K562 (cell line): ENCODE data around the gene SP6. TPM values are rescaled to one million over a fixed set of nuclear protein-coding genes. Genes with fewer than 3 reads are reported as not detected.

Experiments
- ATF7 ChIP-seq: fragments of 450-650 bp; IDR thresholded peaks from 2 replicates; pipeline ENCODE4 v1.7.1; 2014; ENCODE audit warnings: mild to moderate bottlenecking, moderate library complexity
- CBX3 ChIP-seq, 2 experiments: IDR thresholded peaks; 1 replicate in 1 of 2; 2 replicates in 1 of 2; pipeline ENCODE4 v1.6.1; 2012; ENCODE audit warnings: inconsistent platforms in 2 of 2, low read length in 2 of 2, borderline replicate concordance in 1 of 2, control low read depth in 1 of 2
- CREB3L1 ChIP-seq: fragments of 450-650 bp; IDR thresholded peaks from 2 replicates; pipeline ENCODE4 v1.6.1; 2014; ENCODE audit warnings: low read depth, mild to moderate bottlenecking, moderate library complexity, borderline replicate concordance
- CREM ChIP-seq: IDR thresholded peaks from 2 replicates; pipeline ENCODE4 v1.6.1; 2014; ENCODE audit warnings: antibody characterized with exemption, low read depth
- CXXC5 ChIP-seq: fragments of 250-450 bp; sonication (Bioruptor Pico); IDR thresholded peaks from 2 replicates; pipeline ENCODE4 v1.8.0; 2022; ENCODE audit warnings: inconsistent platforms, mild to moderate bottlenecking, moderate library complexity
- DPF2 ChIP-seq: fragments of 450-650 bp; IDR thresholded peaks from 2 replicates; pipeline ENCODE4 v1.6.1; 2016
- EWSR1 ChIP-seq: fragments of 450-650 bp; IDR thresholded peaks from 2 replicates; pipeline ENCODE4 v1.6.1; 2018; ENCODE audit warnings: borderline replicate concordance, mild to moderate bottlenecking, low read depth, moderate library complexity; ENCODE audit not compliant: partially characterized antibody
- FOXK2 ChIP-seq, 2 experiments: fragments of 450-650 bp; IDR thresholded peaks in 1 of 2; conservative IDR thresholded peaks in 1 of 2; 2 replicates each; pipeline ENCODE4 v1.6.1; 2016; ENCODE audit warnings: low read depth in 2 of 2, mild to moderate bottlenecking in 1 of 2
- HCFC1 ChIP-seq: IDR thresholded peaks from 2 replicates; pipeline ENCODE4 v1.6.1; 2012; ENCODE audit warnings: low read depth, low read length, improper control_type of control experiment
- ILK ChIP-seq: fragments of 450-650 bp; IDR thresholded peaks from 2 replicates; pipeline ENCODE4 v1.6.1; 2016; ENCODE audit warnings: missing genetic modification characterization, low read depth, mild to moderate bottlenecking, missing compliant biosample characterization, moderate library complexity, borderline replicate concordance
- MAZ ChIP-seq, 2 experiments: fragments of 450-650 bp in 1 of 2; sonication (generic) in 1 of 2; formaldehyde crosslinking; IDR thresholded peaks in 1 of 2; conservative IDR thresholded peaks in 1 of 2; 2 replicates each; pipeline versions ENCODE4 v1.4.0 to v1.5.0; 2020; ENCODE audit warnings: mild to moderate bottlenecking in 1 of 2, missing genetic modification reagents in 1 of 2
- NEUROD1 ChIP-seq: fragments of 150-350 bp; IDR thresholded peaks from 2 replicates; pipeline ENCODE4 v1.6.1; 2014; ENCODE audit warnings: borderline replicate concordance, low read length, low read depth; ENCODE audit not compliant: partially characterized antibody
- NRF1 ChIP-seq, 2 experiments: fragments of 450-650 bp; IDR thresholded peaks in 1 of 2; conservative IDR thresholded peaks in 1 of 2; 2 replicates each; pipeline ENCODE4 v1.6.1; 2014; ENCODE audit warnings: mild to moderate bottlenecking in 2 of 2
- SP2 ChIP-seq: IDR thresholded peaks from 2 replicates; pipeline ENCODE4 v1.6.1; 2011; ENCODE audit warnings: mild to moderate bottlenecking, low read depth, low read length, moderate library complexity; ENCODE audit not compliant: poor library complexity, severe bottlenecking; ENCODE audit errors: extremely low read depth
- TFAP4 ChIP-seq: sonication (generic); formaldehyde crosslinking; IDR thresholded peaks from 2 replicates; pipeline ENCODE4 v1.8.0; 2022; ENCODE audit warnings: missing genetic modification reagents, mild to moderate bottlenecking, moderate library complexity, borderline replicate concordance
- THAP12 ChIP-seq: fragments of 250-450 bp; sonication (Bioruptor Pico); IDR thresholded peaks from 2 replicates; pipeline ENCODE4 v1.9.0; 2021; ENCODE audit warnings: mild to moderate bottlenecking, inconsistent platforms
- TRIM24 ChIP-seq, 2 experiments: fragments of 450-650 bp; IDR thresholded peaks; 2 replicates each; pipeline ENCODE4 v1.6.1; 2016
- ZBTB9 ChIP-seq: fragments of 450-650 bp; formaldehyde crosslinking; IDR thresholded peaks from 2 replicates; pipeline ENCODE4 v1.4.0; 2020; ENCODE audit warnings: mild to moderate bottlenecking, moderate library complexity
- ZEB2 ChIP-seq: fragments of 450-650 bp; IDR thresholded peaks from 2 replicates; pipeline ENCODE4 v1.6.1; 2016
- polyA plus RNA-seq, 8 experiments: library from polyadenylated mRNA; depleted of rRNA in 4 of 8; stranded (reverse) in 5 of 8; unstranded in 3 of 8; fragments of >200 nt; fragmentation: Nextera tagmentation in 2 of 8; fragmentation: Illumina TruSeq in 1 of 8; extraction: Ambion mirVana in 2 of 8; extraction: Trizol in 1 of 8; gene quantifications; 2 replicates each; pipeline versions ENCODE4 v1.2.1 to v1.2.3, GENCODE V29; 2011 to 2014; ENCODE audit warnings: inconsistent platforms in 1 of 8, missing spikeins in 1 of 8
- total RNA-seq, 7 experiments: library from RNA; depleted of rRNA in 6 of 7; stranded (reverse); fragments of >200 nt in 6 of 7; fragmentation: Illumina TruSeq in 2 of 7; extraction: Trizol in 2 of 7; gene quantifications; 2 replicates each; pipeline versions ENCODE4 v1.2.1 to v1.2.3, GENCODE V29; 2011 to 2021; ENCODE audit warnings: low replicate concordance in 1 of 7

Gene SP6
- total and polyA plus RNA-seq, 9 of the 15 experiments (the other 6 are each of a cell fraction or from before 2014, with no cell fraction given): 0.11 to 7.9 (median 2.2) TPM

GRCh38 chr17:47821424-47822391 lies 29.3 kb downstream of the SP6 start, which contains the start of gene OSBPL7 (continued):
- peak; percentile 28; the same call in 1 of the 2 replicates for TF ChIP-seq CXXC5 (CRISPR knock-in tag)
- peak; percentile 47; the same call in 1 of the 2 replicates for TF ChIP-seq CREB3L1
- peak; percentile 89 to 90 for TF ChIP-seq MAZ (CRISPR knock-in tag; conservative IDR thresholded peaks at IDR 0.05 in 1 of 2, IDR thresholded peaks at IDR 0.05 in 1 of 2)
- peak; percentile 43 for TF ChIP-seq CREM
- peak; percentile 73 for TF ChIP-seq ATF7
- TF ChIP-seq SP2: peak; percentile 80
- TF ChIP-seq EWSR1: no peak
- peak; percentile 97 for TF ChIP-seq TFAP4 (CRISPR knock-in tag)
- TF ChIP-seq ILK: no peak
- peak; percentile 73 to 80 for TF ChIP-seq NRF1 (conservative IDR thresholded peaks at IDR 0.05 in 1 of 2, IDR thresholded peaks at IDR 0.05 in 1 of 2)
- TF ChIP-seq FOXK2 (conservative IDR thresholded peaks at IDR 0.05 in 1 of 2, IDR thresholded peaks at IDR 0.05 in 1 of 2; ENCODE audit: low read depth in 2 of 2): peak in 1 of 2 experiments; percentile 29; a peak in 1 of 4 replicates
- peak in 1 of 2 experiments; percentile 52; a peak in 1 of 3 replicates for TF ChIP-seq CBX3 (IDR thresholded peaks at IDR 0.05; ENCODE audit: borderline replicate concordance in 1 of 2, low read length in 2 of 2)
- TF ChIP-seq ZBTB9: 0 out of 2 replicates have a peak, but pooled peaks have one; percentile 47
- TF ChIP-seq NEUROD1: no peak
- TF ChIP-seq DPF2: peak; percentile 77
- peak; percentile 47; the same call in 1 of the 2 replicates for TF ChIP-seq ZEB2
- TF ChIP-seq HCFC1: peak; percentile 68
- peak; percentile 91 for TF ChIP-seq THAP12 (CRISPR knock-in tag)
- 0 out of 4 replicates have a peak, but pooled peaks of 1 of the 2 experiments have one; percentile 43 for TF ChIP-seq TRIM24 (IDR thresholded peaks at IDR 0.05)
